H9 (cell line): ENCODE data around the gene ARL2BP. TPM values are rescaled to one million over a fixed set of nuclear protein-coding genes. Genes with fewer than 3 reads are reported as not detected.

Experiments used
- DNase-seq: peaks from one replicate; pipeline ENCODE4 v3.0.0-alpha.2; 2017
- H2AFZ ChIP-seq: one replicate; pipeline ENCODE4 v1.6.1; 2013; ENCODE audit warnings: mild to moderate bottlenecking, low read length, control low read depth, moderate library complexity
- H2AK5ac ChIP-seq: 2 replicates; pipeline ENCODE4 v1.6.1; 2013; ENCODE audit warnings: low read length, control low read depth, mixed read lengths; ENCODE audit not compliant: insufficient read length
- H2BK120ac ChIP-seq: one replicate; pipeline ENCODE4 v1.6.1; 2013; ENCODE audit warnings: low read depth, mild to moderate bottlenecking, low read length, control low read depth, inconsistent platforms; ENCODE audit not compliant: poor library complexity, severe bottlenecking
- H2BK12ac ChIP-seq: 2 replicates; pipeline ENCODE4 v1.6.1; 2013; ENCODE audit warnings: low read length, control low read depth, mixed read lengths, low read depth; ENCODE audit not compliant: insufficient read length
- H2BK15ac ChIP-seq: 2 replicates; pipeline ENCODE4 v1.6.1; 2013; ENCODE audit warnings: low read depth, low read length, control low read depth
- H2BK20ac ChIP-seq: one replicate; pipeline ENCODE4 v1.6.1; 2013; ENCODE audit warnings: low read depth, mild to moderate bottlenecking, low read length, control low read depth, inconsistent platforms; ENCODE audit not compliant: poor library complexity, severe bottlenecking
- H2BK5ac ChIP-seq: 2 replicates; pipeline ENCODE4 v1.6.1; 2013; ENCODE audit warnings: low read length, control low read depth, mixed read lengths; ENCODE audit not compliant: insufficient read length
- H3K14ac ChIP-seq: 2 replicates; pipeline ENCODE4 v1.6.1; 2013; ENCODE audit warnings: low read length, control low read depth; ENCODE audit not compliant: insufficient read depth
- H3K18ac ChIP-seq: 2 replicates; pipeline ENCODE4 v1.6.1; 2013; ENCODE audit warnings: low read depth, mild to moderate bottlenecking, mixed read lengths, low read length, control low read depth; ENCODE audit not compliant: insufficient read length
- H3K23ac ChIP-seq: 2 replicates; pipeline ENCODE4 v1.6.1; 2013; ENCODE audit warnings: low read length, control low read depth, mixed read lengths, low read depth; ENCODE audit not compliant: insufficient read length
- H3K23me2 ChIP-seq: 2 replicates; pipeline ENCODE4 v1.6.1; 2013; ENCODE audit warnings: low read depth, mild to moderate bottlenecking, mixed read lengths, low read length, control low read depth; ENCODE audit not compliant: insufficient read length, poor library complexity, severe bottlenecking
- H3K27ac ChIP-seq: 2 replicates; pipeline ENCODE4 v1.5.1; 2013; ENCODE audit warnings: low read length, control low read depth, mixed read lengths, low read depth; ENCODE audit not compliant: insufficient read length
- H3K27me3 ChIP-seq: 2 replicates; pipeline ENCODE4 v1.6.1; 2013; ENCODE audit warnings: low read length, control low read depth, inconsistent platforms; ENCODE audit not compliant: insufficient read depth
- H3K4ac ChIP-seq: 2 replicates; pipeline ENCODE4 v1.6.1; 2013; ENCODE audit warnings: low read depth, mild to moderate bottlenecking, control low read depth, inconsistent platforms, low read length, moderate library complexity
- H3K4me1 ChIP-seq: 2 replicates; pipeline ENCODE4 v1.6.1; 2013; ENCODE audit warnings: low read length, control low read depth, inconsistent platforms; ENCODE audit not compliant: insufficient read depth
- H3K4me2 ChIP-seq: 2 replicates; pipeline ENCODE4 v1.6.1; 2013; ENCODE audit warnings: low read length, control low read depth, mixed read lengths; ENCODE audit not compliant: insufficient read length, insufficient read depth
- H3K56ac ChIP-seq: 2 replicates; pipeline ENCODE4 v1.6.1; 2013; ENCODE audit warnings: low read depth, mild to moderate bottlenecking, mixed read lengths, low read length, control low read depth; ENCODE audit not compliant: insufficient read length
- H3K79me1 ChIP-seq: 2 replicates; pipeline ENCODE4 v1.6.1; 2013; ENCODE audit warnings: low read depth, mild to moderate bottlenecking, moderate library complexity, low read length, control low read depth, inconsistent platforms; ENCODE audit not compliant: insufficient read depth, poor library complexity, severe bottlenecking
- H3K79me2 ChIP-seq: 2 replicates; pipeline ENCODE4 v1.6.1; 2013; ENCODE audit warnings: low read length, control low read depth, inconsistent platforms; ENCODE audit not compliant: insufficient read depth
- H3K9ac ChIP-seq: 2 replicates; pipeline ENCODE4 v1.6.1; 2013; ENCODE audit warnings: low read length, control low read depth, mixed read lengths; ENCODE audit not compliant: insufficient read length; ENCODE audit errors: extremely low read depth
- H3K9me3 ChIP-seq: one replicate; pipeline ENCODE4 v1.6.1; 2013; ENCODE audit warnings: low read depth, low read length, inconsistent platforms; ENCODE audit not compliant: control insufficient read depth
- H3T11ph ChIP-seq: one replicate; pipeline ENCODE4 v1.6.1; 2013; ENCODE audit warnings: mild to moderate bottlenecking, low read length, control low read depth, inconsistent platforms
- H4K20me1 ChIP-seq: one replicate; pipeline ENCODE4 v1.6.1; 2013; ENCODE audit not compliant: control insufficient read depth, insufficient read length, insufficient read depth
- H4K5ac ChIP-seq: 2 replicates; pipeline ENCODE4 v1.6.1; 2013; ENCODE audit warnings: low read depth, mild to moderate bottlenecking, mixed read lengths, low read length, control low read depth; ENCODE audit not compliant: insufficient read length
- H4K8ac ChIP-seq: replicated peaks from 2 replicates; pipeline ENCODE4 v1.6.1; 2013; ENCODE audit warnings: low read length, control low read depth, mixed read lengths, low read depth; ENCODE audit not compliant: insufficient read length
- H4K91ac ChIP-seq: 2 replicates; pipeline ENCODE4 v1.6.1; 2013; ENCODE audit warnings: low read depth, mild to moderate bottlenecking, moderate library complexity, mixed read lengths, low read length, control low read depth; ENCODE audit not compliant: insufficient read length
- H3K27ac Mint-ChIP-seq, 3 experiments: 2 replicates in 2 of 3; 3 replicates in 1 of 3; pipeline ENCODE4 v1.8.0; 2020 to 2021; ENCODE audit warnings: mixed read lengths in 3 of 3, mild to moderate bottlenecking in 1 of 3, moderate library complexity in 1 of 3
- H3K27me3 Mint-ChIP-seq: 2 replicates; pipeline ENCODE4 v1.8.0; 2021; ENCODE audit warnings: low read depth, mild to moderate bottlenecking, moderate library complexity, mixed read lengths
- H3K36me3 Mint-ChIP-seq, 3 experiments: 2 replicates in 2 of 3; 3 replicates in 1 of 3; pipeline ENCODE4 v1.8.0; 2020 to 2021; ENCODE audit warnings: low read depth in 3 of 3, mixed read lengths in 3 of 3; ENCODE audit not compliant: insufficient read depth in 1 of 3
- H3K4me1 Mint-ChIP-seq, 2 experiments: 2 replicates each; pipeline ENCODE4 v1.8.0; 2020; ENCODE audit warnings: mixed read lengths in 2 of 2
- H3K4me3 Mint-ChIP-seq, 2 experiments: 2 replicates in 1 of 2; 3 replicates in 1 of 2; pipeline ENCODE4 v1.8.0; 2020 to 2021; ENCODE audit warnings: mild to moderate bottlenecking in 2 of 2, mixed read lengths in 2 of 2, moderate library complexity in 1 of 2
- H3K9me3 Mint-ChIP-seq, 2 experiments: 2 replicates in 1 of 2; 3 replicates in 1 of 2; pipeline ENCODE4 v1.8.0; 2020; ENCODE audit warnings: mild to moderate bottlenecking in 2 of 2, mixed read lengths in 2 of 2, moderate library complexity in 1 of 2
- WGBS: extraction: QIAGEN DNeasy Blood & Tissue Kit; methylation state at CpG from one replicate; pipeline ENCODE4 v1.1.7; 2013; ENCODE audit warnings: missing lambda C conversion rate, low lambda C conversion rate, mixed read lengths; ENCODE audit not compliant: insufficient read length; ENCODE audit errors: extremely low coverage; 5-methylcytosine and 5-hydroxymethylcytosine counted together
- total RNA-seq: library from RNA; stranded (reverse); gene quantifications from 2 replicates; pipeline ENCODE4 v1.2.1, GENCODE V29; 2021
- TF ChIP-seq, protein P1 (sequence below): fragments of 200-600 bp; sonication (generic); conservative IDR thresholded peaks from 3 replicates; pipeline ENCODE4 v1.8.0; 2021; ENCODE audit warnings: antibody characterized with exemption, mild to moderate bottlenecking

The ARL2BP gene
- total RNA-seq, 1 experiment from 2014 or later = 18.0 TPM

DNA sequence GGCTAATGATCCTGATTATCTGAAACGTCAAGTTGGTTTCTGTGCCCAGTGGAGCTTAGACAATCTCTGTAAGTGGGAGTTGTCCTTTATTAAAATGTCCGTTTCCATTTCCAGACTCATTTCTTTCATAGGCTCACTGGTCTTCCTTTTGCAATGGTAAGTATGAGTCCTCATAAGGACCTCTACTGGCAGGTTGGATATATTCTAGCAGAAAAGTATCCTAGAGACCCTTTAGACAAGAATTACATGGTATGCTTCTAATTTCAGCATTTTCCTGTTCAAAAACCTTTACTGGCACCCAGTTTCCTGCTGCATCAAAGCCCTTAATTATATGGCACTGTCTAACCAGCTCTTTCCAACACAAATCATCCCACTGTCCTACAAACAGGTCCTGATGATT, 28.1 kb upstream of the ARL2BP start:
- Histone ChIP-seq H3K9ac (no peak overlapping the region), H3K14ac (no peak overlapping the region), H3K79me2 (no peaks in the 10 kb centered on the region), H4K8ac (no peak overlapping the region), H3K4me1 (no peaks in the 10 kb centered on the region), H3K27me3 (no peaks in the 10 kb centered on the region; the same call in 1 of the 2 replicates), H3K56ac (no peak overlapping the region), H3K79me1 (no peaks in the 10 kb centered on the region), H2BK5ac (no peak overlapping the region), H3K18ac (no peak overlapping the region), H4K5ac (no peak overlapping the region), H2BK15ac (no peak overlapping the region), H4K91ac (no peak overlapping the region), H3K9me3 (no peaks in the 10 kb centered on the region), H2BK12ac (no peak overlapping the region), H3K27ac (no peak overlapping the region), H3T11ph (no peak overlapping the region), H4K20me1 (no peaks in the 10 kb centered on the region), H3K4me2 (no peak overlapping the region), H2BK120ac (no peak overlapping the region), H3K4ac (no peak overlapping the region), H3K23ac (no peak overlapping the region), H2AFZ (no peak overlapping the region), H3K23me2 (no peaks in the 10 kb centered on the region), H2AK5ac (no peak overlapping the region), H2BK20ac (no peak overlapping the region)
- TF ChIP-seq, protein P1, sequence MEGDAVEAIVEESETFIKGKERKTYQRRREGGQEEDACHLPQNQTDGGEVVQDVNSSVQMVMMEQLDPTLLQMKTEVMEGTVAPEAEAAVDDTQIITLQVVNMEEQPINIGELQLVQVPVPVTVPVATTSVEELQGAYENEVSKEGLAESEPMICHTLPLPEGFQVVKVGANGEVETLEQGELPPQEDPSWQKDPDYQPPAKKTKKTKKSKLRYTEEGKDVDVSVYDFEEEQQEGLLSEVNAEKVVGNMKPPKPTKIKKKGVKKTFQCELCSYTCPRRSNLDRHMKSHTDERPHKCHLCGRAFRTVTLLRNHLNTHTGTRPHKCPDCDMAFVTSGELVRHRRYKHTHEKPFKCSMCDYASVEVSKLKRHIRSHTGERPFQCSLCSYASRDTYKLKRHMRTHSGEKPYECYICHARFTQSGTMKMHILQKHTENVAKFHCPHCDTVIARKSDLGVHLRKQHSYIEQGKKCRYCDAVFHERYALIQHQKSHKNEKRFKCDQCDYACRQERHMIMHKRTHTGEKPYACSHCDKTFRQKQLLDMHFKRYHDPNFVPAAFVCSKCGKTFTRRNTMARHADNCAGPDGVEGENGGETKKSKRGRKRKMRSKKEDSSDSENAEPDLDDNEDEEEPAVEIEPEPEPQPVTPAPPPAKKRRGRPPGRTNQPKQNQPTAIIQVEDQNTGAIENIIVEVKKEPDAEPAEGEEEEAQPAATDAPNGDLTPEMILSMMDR = no peak
- no peak for DNase-seq
- no peaks in the 10 kb centered on the region for H3K4me1 Mint-ChIP-seq
- H3K27me3 Mint-ChIP-seq = no peaks in the 10 kb centered on the region
- H3K27ac Mint-ChIP-seq = no peak overlapping the region
- no peaks in the 10 kb centered on the region for H3K9me3 Mint-ChIP-seq
- H3K36me3 Mint-ChIP-seq = peaks cover 36 to 82% (median 70%) of the 10 kb centered on the region in 3 experiments
- H3K4me3 Mint-ChIP-seq = no peak overlapping the region
- WGBS = no CpG with 5 or more reads among the region's 2 CpGs
